Smooth muscle cell (in vitro differentiated cells): Measurements from ENCODE around the gene OR7A10. TPM values are rescaled to one million over a fixed set of nuclear protein-coding genes. Genes with fewer than 3 reads are reported as not detected.

Source experiments
- DNase-seq: peaks from one replicate; lab custom pipeline; 2025; ENCODE audit not compliant: unreplicated experiment; lab: John Stamatoyannopoulos, UW
- H2AFZ ChIP-seq: fragments of 200-600 bp; sonication (generic); 2 replicates; pipeline ENCODE4 v1.6.0; 2016; ENCODE audit warnings: antibody characterized with exemption, low read depth, mild to moderate bottlenecking
- H3F3A ChIP-seq: fragments of 200-600 bp; sonication (generic); 2 replicates; pipeline ENCODE4 v1.6.0; 2017; ENCODE audit warnings: antibody characterized with exemption, low read depth
- H3K27ac ChIP-seq: fragments of 200-600 bp; sonication (generic); 2 replicates; pipeline ENCODE4 v1.5.1; 2016; ENCODE audit warnings: low read depth, mild to moderate bottlenecking
- H3K27me3 ChIP-seq: fragments of 200-600 bp; sonication (generic); 2 replicates; pipeline ENCODE4 v1.6.1; 2016; ENCODE audit warnings: low read depth, mild to moderate bottlenecking
- H3K36me3 ChIP-seq: fragments of 200-600 bp; sonication (generic); 2 replicates; pipeline ENCODE4 v1.5.1; 2016; ENCODE audit warnings: low read depth
- H3K4me1 ChIP-seq: fragments of 200-600 bp; sonication (generic); 2 replicates; pipeline ENCODE4 v1.5.1; 2016; ENCODE audit warnings: low read depth
- H3K4me2 ChIP-seq: fragments of 200-600 bp; sonication (generic); 2 replicates; pipeline ENCODE4 v1.6.0; 2016; ENCODE audit warnings: mild to moderate bottlenecking
- H3K4me3 ChIP-seq: fragments of 200-600 bp; sonication (generic); 2 replicates; pipeline ENCODE4 v1.5.1; 2016; ENCODE audit warnings: mild to moderate bottlenecking
- H3K79me2 ChIP-seq: fragments of 200-600 bp; sonication (generic); 2 replicates; pipeline ENCODE4 v1.6.0; 2016; ENCODE audit warnings: low read depth, mild to moderate bottlenecking
- H3K9ac ChIP-seq: fragments of 200-600 bp; sonication (generic); 2 replicates; pipeline ENCODE4 v1.6.0; 2016; ENCODE audit warnings: low read depth
- H3K9me3 ChIP-seq: fragments of 200-600 bp; sonication (generic); replicated peaks from 2 replicates; pipeline ENCODE4 v1.5.1; 2016; ENCODE audit warnings: low read depth
- H4K20me1 ChIP-seq: fragments of 200-600 bp; sonication (generic); 2 replicates; pipeline ENCODE4 v1.6.0; 2016; ENCODE audit warnings: low read depth
- CTCF ChIP-seq: fragments of 200-600 bp; sonication (generic); IDR thresholded peaks from 2 replicates; pipeline ENCODE4 v1.5.1; 2017; ENCODE audit warnings: borderline replicate concordance, mild to moderate bottlenecking, antibody characterized with exemption; ENCODE audit not compliant: insufficient read depth, poor library complexity, severe bottlenecking
- WGBS: methylation state at CpG from one replicate; pipeline ENCODE4 v1.1.7; 2016; ENCODE audit warnings: low lambda C conversion rate; 5-methylcytosine and 5-hydroxymethylcytosine counted together
- polyA plus RNA-seq: library from polyadenylated mRNA; unstranded; fragments of >200 nt; fragmentation: Nextera tagmentation; extraction: Ambion mirVana; gene quantifications from 2 replicates; pipeline ENCODE4 v1.2.1, GENCODE V29; 2016
- total RNA-seq: library from RNA; depleted of rRNA; stranded (reverse); fragments of >200 nt; gene quantifications from 2 replicates; pipeline ENCODE4 v1.2.3, GENCODE V29; 2014

OR7A10 gene
- total RNA-seq (not detected in 2 replicates), polyA plus RNA-seq (not detected in 2 replicates)

- H3K4me1 ChIP-seq: no peaks in the 10 kb centered on the region
- no peaks in the 10 kb centered on the region for H3K27me3 ChIP-seq
- H3K9ac ChIP-seq: no peak within 1 kb of the TSS
- no peak for TF ChIP-seq CTCF
- DNase-seq: no peak
- 80% methylated on average over 5 of the region's 5 CpGs for WGBS
- H2AFZ ChIP-seq: no peak within 1 kb of the TSS
- no peak within 1 kb of the TSS for H3K4me2 ChIP-seq
- H3K4me3 ChIP-seq: no peak within 1 kb of the TSS
- no peaks in the 10 kb centered on the region for H4K20me1 ChIP-seq
- no peaks in the 10 kb centered on the region for H3K79me2 ChIP-seq
- H3K27ac ChIP-seq: no peak within 1 kb of the TSS
- no peaks in the 10 kb centered on the region for H3K36me3 ChIP-seq
- H3F3A ChIP-seq: no peaks in the 10 kb centered on the region
- H3K9me3 ChIP-seq: peaks cover 6% of the 10 kb centered on the region
These were observed at the start of gene OR7A10 for GRCh38 chr19:14848822-14849221. TSS of gene OR7A10 (minus strand) at chr19:14848922. CDS start at chr19:14841877, 7,045 bp downstream.

DNA sequence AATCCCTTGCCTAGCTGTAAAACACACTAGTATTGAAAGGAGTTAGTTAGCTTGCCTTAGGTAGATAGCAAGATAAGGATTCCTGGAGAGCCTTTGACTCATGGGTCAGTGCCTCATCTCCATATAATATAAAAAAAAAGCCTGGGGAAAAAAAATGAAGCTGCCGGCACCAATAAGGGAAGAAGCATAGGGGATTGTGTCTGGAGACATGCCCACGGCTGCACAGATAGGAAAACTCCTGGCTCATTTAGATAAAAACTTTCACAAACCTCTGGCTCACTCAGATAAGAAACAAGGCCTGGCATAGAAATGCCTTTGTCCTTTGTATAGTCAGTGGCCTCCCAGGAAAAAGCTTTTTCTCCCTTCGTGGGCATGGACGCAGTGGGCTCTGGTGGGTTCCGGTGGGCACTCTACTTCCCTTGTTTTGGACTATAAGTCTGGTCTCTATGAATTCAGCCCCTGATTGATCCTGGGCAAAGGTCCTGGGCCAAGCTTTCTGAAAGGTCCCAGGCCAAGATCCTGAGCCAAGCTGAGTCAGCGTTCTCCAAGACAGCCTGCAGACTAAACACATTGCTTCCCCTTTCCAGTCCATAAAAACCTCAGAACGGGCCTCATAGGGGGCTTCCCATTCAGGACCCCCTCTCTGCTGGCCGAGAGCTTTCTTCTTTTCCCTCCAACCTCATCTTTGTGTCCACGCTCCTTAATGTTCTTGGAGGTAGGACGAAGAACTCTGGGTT lies 42.1 kb upstream of the OR7A10 start:
- TF ChIP-seq CTCF: no peak
- Histone ChIP-seq H3K9ac (no peak overlapping the region), H3F3A (no peaks in the 10 kb centered on the region), H3K36me3 (no peaks in the 10 kb centered on the region), H3K27me3 (no peaks in the 10 kb centered on the region), H2AFZ (no peak overlapping the region), H3K27ac (no peak overlapping the region), H3K79me2 (no peaks in the 10 kb centered on the region), H3K4me3 (no peak overlapping the region), H4K20me1 (no peaks in the 10 kb centered on the region), H3K4me2 (no peak overlapping the region), H3K4me1 (no peaks in the 10 kb centered on the region), H3K9me3 (no peaks in the 10 kb centered on the region)
- 68% methylated on average over 10 of the region's 10 CpGs for WGBS
- DNase-seq: no peak

GRCh38 chr19:14889994-14890642 lies 41.4 kb upstream of the OR7A10 start:
- Histone ChIP-seq H3K27ac (no peak overlapping the region), H3K4me2 (no peak overlapping the region), H3K9me3 (no peaks in the 10 kb centered on the region), H3K36me3 (no peaks in the 10 kb centered on the region), H3K27me3 (no peaks in the 10 kb centered on the region), H3K79me2 (no peaks in the 10 kb centered on the region), H2AFZ (no peak overlapping the region), H3F3A (no peaks in the 10 kb centered on the region), H3K4me3 (no peak overlapping the region), H3K9ac (no peak overlapping the region), H4K20me1 (no peaks in the 10 kb centered on the region), H3K4me1 (no peaks in the 10 kb centered on the region)
- 60% methylated on average over 3 of the region's 3 CpGs for WGBS
- no peak for DNase-seq
- TF ChIP-seq CTCF: no peak
